Liver (tissue), 9 donors: Measurements from ENCODE around the gene TEAD2. TPM values are rescaled to one million over a fixed set of nuclear protein-coding genes. Genes with fewer than 3 reads are reported as not detected.

Experiments used
- DNase-seq: peaks from one replicate; pipeline ENCODE4 v3.0.0-alpha.2; 2017; ENCODE audit warnings: low spot score
- H3K27ac ChIP-seq, 2 donors: one replicate each; pipeline ENCODE4 v1.7.0; 2013; ENCODE audit warnings: inconsistent platforms in 2 of 2, low read length in 2 of 2, control low read depth in 1 of 2, low read depth in 1 of 2, mild to moderate bottlenecking in 1 of 2
- H3K27me3 ChIP-seq, 4 donors: one replicate each; pipeline versions ENCODE4 v1.6.1 to v1.7.0; 2013; ENCODE audit warnings: low read length in 3 of 4, inconsistent platforms in 1 of 4, mild to moderate bottlenecking in 1 of 4, moderate library complexity in 1 of 4; ENCODE audit not compliant: control insufficient read depth in 4 of 4, insufficient read depth in 4 of 4
- H3K36me3 ChIP-seq, 4 donors: one replicate each; pipeline versions ENCODE4 v1.6.1 to v1.7.0; 2013; ENCODE audit warnings: low read length in 3 of 4, mild to moderate bottlenecking in 3 of 4, low read depth in 1 of 4, moderate library complexity in 1 of 4; ENCODE audit not compliant: control insufficient read depth in 4 of 4, insufficient read depth in 3 of 4
- H3K4me1 ChIP-seq, 4 donors: one replicate each; pipeline versions ENCODE4 v1.6.1 to v1.7.0; 2013; ENCODE audit warnings: low read length in 3 of 4, mild to moderate bottlenecking in 3 of 4, moderate library complexity in 1 of 4; ENCODE audit not compliant: control insufficient read depth in 4 of 4, insufficient read depth in 4 of 4
- H3K4me3 ChIP-seq, 3 donors: one replicate each; pipeline versions ENCODE4 v1.6.1 to v1.7.0; 2013; ENCODE audit warnings: low read length in 3 of 3, control low read depth in 1 of 3, low read depth in 1 of 3, mild to moderate bottlenecking in 1 of 3
- H3K9ac ChIP-seq, 2 donors: one replicate each; pipeline ENCODE4 v1.7.0; 2013; ENCODE audit warnings: low read length in 2 of 2, mild to moderate bottlenecking in 2 of 2, moderate library complexity in 2 of 2, control low read depth in 1 of 2, low read depth in 1 of 2
- H3K9me3 ChIP-seq, 4 donors: one replicate each; pipeline versions ENCODE4 v1.6.1 to v1.7.0; 2013; ENCODE audit warnings: low read length in 3 of 4; ENCODE audit not compliant: control insufficient read depth in 4 of 4
- EGR1 ChIP-seq, 2 donors: IDR thresholded peaks; 2 replicates each; pipeline ENCODE4 v1.6.1; 2016 to 2018; ENCODE audit warnings: antibody characterized with exemption in 2 of 2, low read depth in 2 of 2
- FOXA1 ChIP-seq: IDR thresholded peaks from 2 replicates; pipeline ENCODE4 v1.6.1; 2016; ENCODE audit warnings: antibody characterized with exemption
- FOXA2 ChIP-seq: IDR thresholded peaks from 2 replicates; pipeline ENCODE4 v1.6.1; 2016; ENCODE audit warnings: antibody characterized with exemption
- GABPA ChIP-seq, 2 donors: IDR thresholded peaks in 1 of 2; conservative IDR thresholded peaks in 1 of 2; 2 replicates each; pipeline ENCODE4 v1.6.1; 2016; ENCODE audit warnings: antibody characterized with exemption in 2 of 2, mild to moderate bottlenecking in 1 of 2, moderate library complexity in 1 of 2
- HNF4A ChIP-seq, 2 donors: conservative IDR thresholded peaks; 2 replicates each; pipeline ENCODE4 v1.6.1; 2016; ENCODE audit warnings: antibody characterized with exemption in 2 of 2, mild to moderate bottlenecking in 2 of 2
- HNF4G ChIP-seq: IDR thresholded peaks from 2 replicates; pipeline ENCODE4 v1.6.1; 2016; ENCODE audit warnings: antibody characterized with exemption
- JUND ChIP-seq, 2 donors: IDR thresholded peaks; 2 replicates each; pipeline ENCODE4 v1.6.1; 2016; ENCODE audit warnings: antibody characterized with exemption in 2 of 2
- MAX ChIP-seq: IDR thresholded peaks from 2 replicates; pipeline ENCODE4 v1.6.1; 2016; ENCODE audit warnings: antibody characterized with exemption
- NR2F2 ChIP-seq: IDR thresholded peaks from 2 replicates; pipeline ENCODE4 v1.6.1; 2016; ENCODE audit warnings: antibody characterized with exemption
- RAD21 ChIP-seq, 2 donors: IDR thresholded peaks; 2 replicates each; pipeline ENCODE4 v1.6.1; 2016; ENCODE audit warnings: antibody characterized with exemption in 2 of 2, mild to moderate bottlenecking in 2 of 2
- RXRA ChIP-seq, 2 donors: IDR thresholded peaks; 2 replicates each; pipeline ENCODE4 v1.6.1; 2017 to 2018; ENCODE audit warnings: antibody characterized with exemption in 2 of 2, mild to moderate bottlenecking in 1 of 2
- SP1 ChIP-seq: IDR thresholded peaks from 2 replicates; pipeline ENCODE4 v1.6.1; 2018; ENCODE audit warnings: antibody characterized with exemption, mild to moderate bottlenecking
- TAF1 ChIP-seq: conservative IDR thresholded peaks from 2 replicates; pipeline ENCODE4 v1.6.1; 2016; ENCODE audit warnings: antibody characterized with exemption, mild to moderate bottlenecking
- YY1 ChIP-seq: IDR thresholded peaks from 2 replicates; pipeline ENCODE4 v1.6.1; 2016; ENCODE audit warnings: antibody characterized with exemption, mild to moderate bottlenecking
- WGBS: extraction: QIAGEN DNeasy Blood & Tissue Kit; methylation state at CpG from one replicate; pipeline ENCODE4 v1.1.7; 2013; 5-methylcytosine and 5-hydroxymethylcytosine counted together
- polyA plus RNA-seq, 2 donors: library from polyadenylated mRNA; stranded (reverse) in 1 of 2; unstranded in 1 of 2; fragments of 200-250 nt in 1 of 2; fragments of >200 nt in 1 of 2; fragmentation: Nextera tagmentation in 1 of 2; extraction: Ambion mirVana in 1 of 2; gene quantifications; one replicate each; pipeline versions ENCODE4 v1.2.1 to v1.2.3, GENCODE V29; 2013 to 2015
- total RNA-seq, 2 donors: library from RNA; depleted of rRNA; stranded (reverse); fragments of >200 nt; gene quantifications; one replicate each; pipeline ENCODE4 v1.2.3, GENCODE V29; 2014
- TF ChIP-seq, protein P1 (sequence below): IDR thresholded peaks from 2 replicates; pipeline ENCODE4 v1.6.1; 2016; ENCODE audit warnings: antibody characterized with exemption
- TF ChIP-seq, protein P2 (sequence below): IDR thresholded peaks from 2 replicates; pipeline ENCODE4 v1.6.1; 2016; ENCODE audit warnings: antibody characterized with exemption, mild to moderate bottlenecking
- TF ChIP-seq, protein P3 (sequence below): fragments of 150-350 bp; IDR thresholded peaks from 2 replicates; pipeline ENCODE4 v1.5.1; 2017; ENCODE audit warnings: improper control_type of control experiment, low read depth, low read length; ENCODE audit not compliant: missing input control
- TF ChIP-seq, protein P4 (sequence below): IDR thresholded peaks from 2 replicates; pipeline ENCODE4 v1.6.1; 2016; ENCODE audit warnings: antibody characterized with exemption
- donor health status: healthy.
- donor health status: healthy.
- donor health status: healthy.
- donor health status: healthy.
- donor health status: healthy.

The TEAD2 gene
- total and polyA plus RNA-seq, 4 donors = 3.3 to 8.1 (median 4.4) TPM

DNA sequence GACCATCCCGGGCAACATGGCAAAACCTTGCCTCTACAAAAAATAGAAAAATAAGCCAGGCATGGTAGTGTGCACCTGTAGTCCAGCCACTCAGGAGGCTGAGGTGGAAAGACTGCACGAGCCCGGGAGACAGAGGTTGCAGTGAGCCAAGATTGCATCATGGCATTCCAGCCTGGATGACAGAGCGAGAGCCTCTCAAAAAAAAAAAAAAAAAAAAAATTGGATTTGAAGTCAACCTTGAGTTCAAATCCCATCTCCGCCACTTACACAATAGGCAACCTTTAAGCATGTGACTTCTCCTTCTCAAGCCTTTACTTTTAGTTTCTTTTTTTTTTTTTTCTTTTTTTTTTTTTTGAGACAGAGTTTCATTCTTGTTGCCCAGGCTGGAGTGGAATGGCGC, 37.8 kb upstream of the TEAD2 start:
- Histone ChIP-seq H3K27ac (no peak overlapping the region), H3K9me3 (no peaks in the 10 kb centered on the region), H3K27me3 (peaks cover 0 to 2% (median 0%) of the 10 kb centered on the region in 4 donors), H3K36me3 (no peaks in the 10 kb centered on the region), H3K4me1 (no peaks in the 10 kb centered on the region), H3K4me3 (no peak overlapping the region), H3K9ac (no peak overlapping the region)
- 76% methylated on average over 6 of the region's 6 CpGs for WGBS
- no peak for DNase-seq
- TF ChIP-seq HNF4G (no peak), HNF4A (conservative IDR thresholded peaks at IDR 0.05) (no peak), NR2F2 (no peak)

- Histone ChIP-seq H3K27me3 (peaks cover 0 to 2% (median 0%) of the 10 kb centered on the region in 4 donors), H3K27ac (no peak overlapping the region), H3K4me1 (no peaks in the 10 kb centered on the region), H3K9me3 (no peaks in the 10 kb centered on the region), H3K4me3 (no peak overlapping the region), H3K9ac (no peak overlapping the region), H3K36me3 (no peaks in the 10 kb centered on the region)
- TF ChIP-seq TAF1 = no peak
- TF ChIP-seq, protein P1, sequence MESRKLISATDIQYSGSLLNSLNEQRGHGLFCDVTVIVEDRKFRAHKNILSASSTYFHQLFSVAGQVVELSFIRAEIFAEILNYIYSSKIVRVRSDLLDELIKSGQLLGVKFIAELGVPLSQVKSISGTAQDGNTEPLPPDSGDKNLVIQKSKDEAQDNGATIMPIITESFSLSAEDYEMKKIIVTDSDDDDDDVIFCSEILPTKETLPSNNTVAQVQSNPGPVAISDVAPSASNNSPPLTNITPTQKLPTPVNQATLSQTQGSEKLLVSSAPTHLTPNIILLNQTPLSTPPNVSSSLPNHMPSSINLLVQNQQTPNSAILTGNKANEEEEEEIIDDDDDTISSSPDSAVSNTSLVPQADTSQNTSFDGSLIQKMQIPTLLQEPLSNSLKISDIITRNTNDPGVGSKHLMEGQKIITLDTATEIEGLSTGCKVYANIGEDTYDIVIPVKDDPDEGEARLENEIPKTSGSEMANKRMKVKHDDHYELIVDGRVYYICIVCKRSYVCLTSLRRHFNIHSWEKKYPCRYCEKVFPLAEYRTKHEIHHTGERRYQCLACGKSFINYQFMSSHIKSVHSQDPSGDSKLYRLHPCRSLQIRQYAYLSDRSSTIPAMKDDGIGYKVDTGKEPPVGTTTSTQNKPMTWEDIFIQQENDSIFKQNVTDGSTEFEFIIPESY = no peak
- no peak for TF ChIP-seq SP1
- no peak for TF ChIP-seq NR2F2
- no peak for TF ChIP-seq MAX
- no peak for TF ChIP-seq FOXA1
- no peak for TF ChIP-seq RXRA (IDR thresholded peaks at IDR 0.05)
- TF ChIP-seq FOXA2 = no peak
- no peak for TF ChIP-seq JUND (IDR thresholded peaks at IDR 0.05)
- no peak for TF ChIP-seq YY1
- TF ChIP-seq, protein P2, sequence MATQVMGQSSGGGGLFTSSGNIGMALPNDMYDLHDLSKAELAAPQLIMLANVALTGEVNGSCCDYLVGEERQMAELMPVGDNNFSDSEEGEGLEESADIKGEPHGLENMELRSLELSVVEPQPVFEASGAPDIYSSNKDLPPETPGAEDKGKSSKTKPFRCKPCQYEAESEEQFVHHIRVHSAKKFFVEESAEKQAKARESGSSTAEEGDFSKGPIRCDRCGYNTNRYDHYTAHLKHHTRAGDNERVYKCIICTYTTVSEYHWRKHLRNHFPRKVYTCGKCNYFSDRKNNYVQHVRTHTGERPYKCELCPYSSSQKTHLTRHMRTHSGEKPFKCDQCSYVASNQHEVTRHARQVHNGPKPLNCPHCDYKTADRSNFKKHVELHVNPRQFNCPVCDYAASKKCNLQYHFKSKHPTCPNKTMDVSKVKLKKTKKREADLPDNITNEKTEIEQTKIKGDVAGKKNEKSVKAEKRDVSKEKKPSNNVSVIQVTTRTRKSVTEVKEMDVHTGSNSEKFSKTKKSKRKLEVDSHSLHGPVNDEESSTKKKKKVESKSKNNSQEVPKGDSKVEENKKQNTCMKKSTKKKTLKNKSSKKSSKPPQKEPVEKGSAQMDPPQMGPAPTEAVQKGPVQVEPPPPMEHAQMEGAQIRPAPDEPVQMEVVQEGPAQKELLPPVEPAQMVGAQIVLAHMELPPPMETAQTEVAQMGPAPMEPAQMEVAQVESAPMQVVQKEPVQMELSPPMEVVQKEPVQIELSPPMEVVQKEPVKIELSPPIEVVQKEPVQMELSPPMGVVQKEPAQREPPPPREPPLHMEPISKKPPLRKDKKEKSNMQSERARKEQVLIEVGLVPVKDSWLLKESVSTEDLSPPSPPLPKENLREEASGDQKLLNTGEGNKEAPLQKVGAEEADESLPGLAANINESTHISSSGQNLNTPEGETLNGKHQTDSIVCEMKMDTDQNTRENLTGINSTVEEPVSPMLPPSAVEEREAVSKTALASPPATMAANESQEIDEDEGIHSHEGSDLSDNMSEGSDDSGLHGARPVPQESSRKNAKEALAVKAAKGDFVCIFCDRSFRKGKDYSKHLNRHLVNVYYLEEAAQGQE = no peak
- TF ChIP-seq GABPA (IDR thresholded peaks at IDR 0.05 in 1 of 2, conservative IDR thresholded peaks at IDR 0.05 in 1 of 2) = no peak
- TF ChIP-seq HNF4A (conservative IDR thresholded peaks at IDR 0.05) = no peak
- no peak for TF ChIP-seq EGR1 (IDR thresholded peaks at IDR 0.05; ENCODE audit: low read depth in 2 of 2)
- TF ChIP-seq, protein P3, sequence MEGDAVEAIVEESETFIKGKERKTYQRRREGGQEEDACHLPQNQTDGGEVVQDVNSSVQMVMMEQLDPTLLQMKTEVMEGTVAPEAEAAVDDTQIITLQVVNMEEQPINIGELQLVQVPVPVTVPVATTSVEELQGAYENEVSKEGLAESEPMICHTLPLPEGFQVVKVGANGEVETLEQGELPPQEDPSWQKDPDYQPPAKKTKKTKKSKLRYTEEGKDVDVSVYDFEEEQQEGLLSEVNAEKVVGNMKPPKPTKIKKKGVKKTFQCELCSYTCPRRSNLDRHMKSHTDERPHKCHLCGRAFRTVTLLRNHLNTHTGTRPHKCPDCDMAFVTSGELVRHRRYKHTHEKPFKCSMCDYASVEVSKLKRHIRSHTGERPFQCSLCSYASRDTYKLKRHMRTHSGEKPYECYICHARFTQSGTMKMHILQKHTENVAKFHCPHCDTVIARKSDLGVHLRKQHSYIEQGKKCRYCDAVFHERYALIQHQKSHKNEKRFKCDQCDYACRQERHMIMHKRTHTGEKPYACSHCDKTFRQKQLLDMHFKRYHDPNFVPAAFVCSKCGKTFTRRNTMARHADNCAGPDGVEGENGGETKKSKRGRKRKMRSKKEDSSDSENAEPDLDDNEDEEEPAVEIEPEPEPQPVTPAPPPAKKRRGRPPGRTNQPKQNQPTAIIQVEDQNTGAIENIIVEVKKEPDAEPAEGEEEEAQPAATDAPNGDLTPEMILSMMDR = no peak
- TF ChIP-seq, protein P4, sequence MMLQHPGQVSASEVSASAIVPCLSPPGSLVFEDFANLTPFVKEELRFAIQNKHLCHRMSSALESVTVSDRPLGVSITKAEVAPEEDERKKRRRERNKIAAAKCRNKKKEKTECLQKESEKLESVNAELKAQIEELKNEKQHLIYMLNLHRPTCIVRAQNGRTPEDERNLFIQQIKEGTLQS = no peak
- no peak for TF ChIP-seq RAD21 (IDR thresholded peaks at IDR 0.05)
- TF ChIP-seq HNF4G = no peak
- DNase-seq = no peak
- 89% methylated on average over 6 of the region's 6 CpGs for WGBS
Observed at GRCh38 chr19:49398931-49399330, 36.7 kb upstream of the TEAD2 start.
